ENCODE results near the gene GMPR.
"Not testable (repeated sequence)": the region's sequence is repeated elsewhere in the genome, so short reads cannot be mapped to it uniquely, and the experiment has no call there.

GMPR gene

GRCh38 chr6:16226117-16227047, 12.0 kb upstream of the GMPR start:
- DNase-seq = not testable (repeated sequence)

DNA sequence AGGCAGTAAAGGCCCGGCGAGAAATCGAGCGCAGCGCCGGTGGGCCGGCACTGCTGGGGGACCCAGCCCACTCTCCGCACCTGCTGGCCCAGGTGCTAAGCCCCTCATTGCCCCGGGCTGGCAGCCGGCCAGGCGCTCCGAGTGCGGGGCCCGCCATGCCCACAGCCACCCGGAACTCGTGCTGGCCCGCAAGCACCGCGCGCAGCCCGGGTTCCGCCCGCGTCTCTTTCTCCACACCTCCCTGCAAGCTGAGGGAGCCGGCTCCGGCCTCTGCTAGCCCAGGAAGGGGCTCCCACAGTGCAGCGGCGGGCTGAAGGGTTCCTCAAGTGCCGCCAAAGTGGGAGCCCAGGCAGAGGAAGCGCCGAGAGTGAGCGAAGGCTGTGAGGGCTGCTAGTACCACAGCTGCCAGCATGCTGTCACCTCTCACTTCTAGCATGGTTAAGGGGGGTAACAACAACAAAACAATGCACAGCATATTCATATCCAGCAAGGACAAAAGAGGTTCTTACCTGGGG, 11.3 kb upstream of the GMPR start:
- DNase-seq = no peak

DNA sequence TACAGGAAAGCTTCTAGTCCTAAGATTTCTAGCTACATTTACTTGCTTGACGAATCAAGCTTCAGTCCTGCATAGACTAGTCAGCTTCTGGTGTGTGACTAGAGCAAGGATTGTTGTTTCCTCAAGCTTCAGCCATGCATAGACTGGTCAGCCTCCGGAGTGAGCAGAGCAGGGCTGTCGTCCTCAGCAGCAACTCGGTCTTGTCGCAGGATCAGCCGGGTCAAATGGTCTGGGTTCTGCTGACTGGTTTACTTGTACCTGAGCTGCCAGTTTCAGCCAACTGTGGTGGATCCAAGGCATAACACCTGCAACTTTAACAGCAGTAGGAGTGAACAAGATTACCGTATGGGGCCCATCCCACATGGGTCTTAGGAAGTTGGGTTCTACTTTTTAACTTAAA, 10.8 kb upstream of the GMPR start:
- no peak for DNase-seq

DNA sequence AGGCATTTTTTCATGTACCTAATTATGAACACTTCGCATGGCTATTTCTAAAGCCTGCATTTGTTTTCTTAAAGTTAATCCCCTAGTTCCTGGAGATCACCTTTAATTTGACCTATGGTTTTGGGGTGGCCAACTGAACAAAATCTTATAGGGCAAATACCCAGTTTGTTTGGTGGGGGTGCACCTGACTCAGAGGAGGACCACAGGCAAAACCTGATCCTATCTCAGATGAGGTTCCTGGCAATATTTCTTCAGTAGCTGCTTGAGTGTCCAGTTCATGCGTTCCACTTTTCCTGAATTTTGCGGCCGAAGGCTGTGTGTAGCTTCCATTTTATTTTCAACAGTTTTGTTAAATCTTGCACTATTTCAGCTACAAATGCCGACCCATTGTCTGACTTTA, 10.3 kb upstream of the GMPR start:
- no peak for DNase-seq

GRCh38 chr6:16228709-16229665, 9.4 kb upstream of the GMPR start:
- DNase-seq = no peak

GRCh38 chr6:16229700-16230099, 8.7 kb upstream of the GMPR start:
- DNase-seq = no peak

GRCh38 chr6:16230953-16231352, 7.4 kb upstream of the GMPR start:
- no peak for DNase-seq

- no peak for DNase-seq
Measured at GRCh38 chr6:16232086-16232485, 6.3 kb upstream of the GMPR start.

GRCh38 chr6:16236009-16236501, 2.3 kb upstream of the GMPR start:
- DNase-seq = no peak

DNA sequence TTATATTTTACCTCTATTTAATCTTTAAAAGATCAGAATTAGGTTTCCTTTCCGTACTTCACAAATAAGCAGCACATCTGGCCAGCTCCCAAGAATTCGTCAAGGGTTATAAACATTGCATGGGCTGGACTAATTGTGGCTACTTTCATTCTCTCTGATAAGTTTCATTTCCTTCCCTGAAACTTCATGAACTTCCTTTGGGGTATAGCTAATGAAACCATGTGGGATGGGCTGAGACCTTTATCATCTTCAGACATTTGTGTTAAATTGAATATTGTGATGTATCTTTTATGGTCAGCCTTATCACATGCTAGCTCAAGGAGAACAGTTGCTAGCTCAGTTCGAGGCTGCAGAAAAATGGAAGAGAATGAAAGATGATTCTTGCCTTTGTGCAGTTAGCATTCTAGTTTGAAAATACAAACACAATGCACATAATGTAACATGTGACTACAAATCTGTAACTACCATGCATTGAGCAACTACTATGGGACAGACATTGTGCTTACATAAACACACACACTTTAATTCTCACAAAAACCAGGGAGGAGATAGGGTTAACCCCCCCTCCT, 1.7 kb upstream of the GMPR start:
- DNase-seq = no peak

- DNase-seq = no peak
Measured at GRCh38 chr6:16237242-16237641, 1.1 kb upstream of the GMPR start.

- DNase-seq = no peak
Measured at GRCh38 chr6:16238963-16239797, 793 bp downstream of the GMPR start.

- no peak for DNase-seq
Measured at GRCh38 chr6:16239798-16240123, 1.4 kb downstream of the GMPR start.

DNA sequence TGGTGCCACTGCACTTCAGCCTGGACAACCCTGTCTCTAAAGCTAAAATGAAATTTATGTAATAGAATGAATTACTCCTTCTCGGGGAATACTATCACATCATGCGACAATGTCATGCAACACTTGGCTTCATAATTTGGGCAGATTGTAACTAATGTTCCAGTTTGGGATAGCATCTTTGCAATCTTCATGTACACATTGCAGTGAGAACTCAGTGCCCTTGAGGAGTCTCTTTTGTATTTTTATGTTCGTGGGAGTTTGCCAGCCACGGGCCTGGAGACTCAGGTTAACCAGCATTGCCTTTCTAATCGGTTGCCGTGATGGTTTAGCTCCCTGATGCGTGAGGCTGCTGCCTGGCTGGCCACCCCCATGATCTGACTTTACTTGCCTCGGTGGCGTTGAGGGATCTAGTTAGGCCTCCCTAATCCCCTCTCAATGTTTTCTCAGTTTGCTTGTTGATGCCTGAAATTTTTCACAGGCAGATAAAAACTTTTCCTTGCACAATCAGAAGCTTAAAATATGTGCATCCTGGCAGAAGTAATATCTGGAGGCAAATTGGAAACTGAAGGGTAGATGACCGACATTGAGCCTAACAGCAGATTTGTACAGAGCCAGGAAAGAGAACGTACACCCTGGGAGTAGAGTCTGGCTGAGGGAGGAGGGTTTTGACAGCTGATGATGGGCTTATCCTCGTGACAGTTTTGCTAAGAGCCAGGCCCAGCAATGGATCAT, 2.4 kb downstream of the GMPR start:
- DNase-seq = no peak

GRCh38 chr6:16241321-16241689, 2.9 kb downstream of the GMPR start:
- DNase-seq = no peak

DNA sequence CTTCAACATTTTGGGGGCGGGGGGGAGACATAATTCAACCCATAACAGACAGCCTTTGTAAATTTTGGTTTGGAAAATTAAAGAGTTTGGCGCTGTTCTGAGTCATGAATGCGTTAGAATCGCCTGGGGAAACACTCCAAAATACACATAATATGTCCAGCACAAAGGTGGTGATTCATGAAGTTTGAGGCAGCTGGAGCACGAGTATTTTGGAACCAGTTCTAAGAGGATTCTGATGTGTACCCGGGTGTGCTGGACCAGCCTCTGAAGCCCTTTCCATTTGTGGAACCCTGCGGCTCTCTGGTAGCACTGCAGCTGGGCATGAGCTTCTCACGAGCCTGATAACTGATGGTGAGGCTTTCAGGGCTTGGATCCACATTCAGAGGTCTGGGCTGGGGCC, 4.7 kb downstream of the GMPR start:
- no peak for DNase-seq

DNA sequence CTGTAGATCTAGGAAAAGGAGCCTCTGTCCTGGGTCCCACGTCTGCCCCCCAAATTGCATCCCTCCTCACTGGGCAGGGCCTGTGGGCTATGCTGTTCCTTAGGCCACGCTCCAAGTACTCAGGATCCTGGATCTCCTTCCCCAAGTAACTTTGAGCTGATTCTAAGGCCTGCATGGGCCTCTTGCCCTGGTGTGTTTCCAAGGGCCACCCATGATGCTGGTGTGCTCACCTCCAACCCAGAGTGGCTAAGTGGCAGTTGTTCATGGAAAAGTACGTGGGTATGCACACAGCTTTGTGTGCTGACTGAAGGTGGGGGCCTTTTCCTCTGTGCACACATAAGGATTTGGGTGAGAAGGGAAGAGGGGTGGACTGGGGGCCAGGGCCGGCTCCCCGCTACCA, 5.3 kb downstream of the GMPR start:
- no peak for DNase-seq

DNA sequence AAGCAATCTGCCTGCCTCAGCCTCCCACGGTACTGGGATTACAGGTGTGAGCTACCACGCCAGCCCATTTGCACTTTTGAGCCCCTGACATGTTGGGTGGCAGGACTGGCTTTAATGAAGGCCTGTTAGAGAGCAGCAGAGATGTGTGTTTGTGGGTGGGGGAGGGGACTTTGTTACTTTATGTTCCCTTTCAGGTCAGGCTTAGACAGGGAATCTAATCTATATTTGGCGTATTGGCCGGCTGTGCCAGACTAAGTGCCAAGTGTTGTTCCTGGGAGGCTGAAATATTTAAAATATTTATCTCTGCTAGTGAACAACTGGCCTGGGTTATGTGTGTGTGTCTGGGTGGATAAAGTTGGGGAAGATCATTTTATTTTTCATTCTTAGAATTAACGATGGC, 6.1 kb downstream of the GMPR start:
- no peak for DNase-seq

- no peak for DNase-seq
Measured at GRCh38 chr6:16244869-16245451, 6.6 kb downstream of the GMPR start.

DNA sequence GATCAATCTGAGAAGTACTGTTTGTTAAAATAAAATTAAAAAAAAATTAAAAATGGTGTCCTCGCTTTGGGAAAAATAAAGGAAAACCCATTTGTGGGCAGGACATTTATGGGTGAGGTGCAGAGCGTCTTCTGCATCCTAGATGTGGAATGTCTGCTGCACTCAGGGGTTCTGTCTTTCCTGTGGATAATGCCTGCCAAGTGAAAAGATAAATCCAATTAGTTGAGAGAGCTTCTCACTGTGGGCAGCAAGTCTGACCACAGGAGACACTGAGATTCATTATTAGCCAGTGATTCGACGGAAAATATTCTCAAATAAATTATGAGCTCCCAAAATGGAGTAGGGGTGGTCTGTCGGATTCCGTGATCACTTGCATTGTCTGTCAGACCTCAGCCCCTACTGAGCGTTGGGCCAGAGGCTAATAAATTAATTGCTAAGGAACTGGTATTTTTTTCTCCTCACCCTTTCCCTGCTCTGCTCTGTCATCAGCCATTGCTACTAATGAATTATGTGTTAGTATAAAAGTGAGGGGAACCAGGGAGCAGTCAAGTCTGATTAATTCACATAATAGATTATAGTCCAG, 10.0 kb downstream of the GMPR start:
- no peak for DNase-seq

- no peak for DNase-seq
Measured at GRCh38 chr6:16249971-16250370, 11.6 kb downstream of the GMPR start.

Data from T1000 (cell line).